Activated CD4-positive, alpha-beta T cell treated with anti-CD3 and anti-CD28 coated beads, Interleukin-2, amount 50 U/mL, for 1 hour (primary cell): ENCODE results near the gene ARF6.
A peak's percentile ranks its signal among the peaks of the same experiment; 100 is the strongest.
"Not testable (repeated sequence)": the region's sequence is repeated elsewhere in the genome, so short reads cannot be mapped to it uniquely, and the experiment has no call there.

ENCODE experiments used
- DNase-seq: peaks from one replicate; pipeline ENCODE4 v3.0.0-alpha.2; 2020

The ARF6 gene

DNA sequence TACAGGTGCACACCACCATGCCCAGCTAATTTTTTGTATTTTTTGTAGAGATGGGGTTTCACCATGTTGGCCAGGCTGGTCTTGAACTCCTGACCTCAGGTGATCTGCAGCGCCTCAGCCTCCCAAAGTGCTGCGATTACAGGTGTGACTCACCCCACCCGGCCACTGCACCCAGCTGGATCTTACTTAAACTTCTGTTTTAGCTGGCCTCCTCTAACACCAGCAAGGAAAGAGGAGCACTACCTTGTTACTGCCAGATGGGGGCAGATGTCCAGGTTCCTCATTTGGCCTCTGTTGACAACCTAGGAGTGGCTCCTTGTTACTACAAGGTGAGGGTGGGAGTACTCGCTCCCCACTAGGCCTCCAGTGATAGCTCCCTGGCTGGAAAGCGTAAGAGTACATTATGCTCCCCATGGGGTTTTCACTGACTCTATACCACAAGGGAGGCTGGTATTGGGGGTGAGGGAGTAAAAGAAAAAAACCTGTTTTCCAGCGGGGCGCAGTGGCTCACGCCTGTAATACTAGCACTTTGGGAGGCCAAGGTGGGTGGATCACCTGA is 13.2 kb upstream of the ARF6 start:
- peak; percentile 46 for DNase-seq

- no peak for DNase-seq
Observed at GRCh38 chr14:49880267-49881064, 12.4 kb upstream of the ARF6 start.

DNA sequence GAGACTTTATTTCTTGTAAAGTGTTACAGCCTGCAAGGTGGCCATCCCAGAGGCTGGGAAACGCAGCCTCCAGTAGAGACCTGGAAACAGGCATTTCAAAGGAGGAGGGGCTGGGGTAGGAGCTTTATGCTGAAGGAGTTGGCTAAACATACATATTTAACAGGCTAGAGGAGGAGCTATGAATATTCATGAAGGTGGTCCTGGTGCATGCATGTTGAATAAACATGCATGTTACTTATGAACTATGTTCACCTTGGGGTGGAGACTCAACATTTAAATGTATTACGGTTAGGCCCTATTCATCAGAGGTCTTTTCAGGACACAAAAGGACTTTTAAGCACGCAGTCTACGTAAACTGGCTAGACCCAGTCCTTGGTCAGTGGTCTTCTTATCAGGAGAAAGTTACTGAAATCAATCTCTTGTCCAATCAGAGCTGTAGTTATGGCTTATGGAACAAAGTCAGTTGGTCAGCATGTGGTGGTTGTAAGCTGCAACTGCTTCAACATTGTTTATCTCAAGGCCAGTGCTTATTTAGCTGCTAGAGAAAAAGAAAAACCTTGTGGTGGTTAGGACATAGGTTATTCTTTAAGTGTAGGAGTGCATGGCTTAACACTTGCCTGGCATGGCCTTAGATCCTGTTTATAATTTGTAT is 11.4 kb upstream of the ARF6 start:
- DNase-seq: no peak

- no peak for DNase-seq
Observed at GRCh38 chr14:49882826-49883694, 9.8 kb upstream of the ARF6 start.

DNA sequence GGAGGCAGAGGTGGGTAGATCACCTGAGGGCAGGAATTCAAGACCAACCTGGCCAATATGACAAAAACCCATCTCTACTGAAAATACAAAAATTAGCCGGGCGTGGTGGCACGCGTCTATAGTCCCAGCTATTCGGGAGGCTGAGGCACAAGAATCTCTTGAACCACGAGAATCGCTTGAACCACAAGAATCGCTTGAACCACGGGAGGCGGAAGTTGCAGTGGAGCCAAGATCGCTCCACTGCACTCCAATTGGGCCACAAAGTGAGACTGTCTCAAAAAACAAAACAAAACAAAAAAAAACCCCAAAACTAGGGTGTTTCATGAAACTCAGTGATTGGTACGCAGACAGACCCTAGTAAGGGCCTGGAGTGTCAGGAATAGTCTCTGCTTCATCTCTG is 6.4 kb upstream of the ARF6 start:
- no peak for DNase-seq

GRCh38 chr14:49888293-49888692 is 4.6 kb upstream of the ARF6 start:
- no peak for DNase-seq

DNA sequence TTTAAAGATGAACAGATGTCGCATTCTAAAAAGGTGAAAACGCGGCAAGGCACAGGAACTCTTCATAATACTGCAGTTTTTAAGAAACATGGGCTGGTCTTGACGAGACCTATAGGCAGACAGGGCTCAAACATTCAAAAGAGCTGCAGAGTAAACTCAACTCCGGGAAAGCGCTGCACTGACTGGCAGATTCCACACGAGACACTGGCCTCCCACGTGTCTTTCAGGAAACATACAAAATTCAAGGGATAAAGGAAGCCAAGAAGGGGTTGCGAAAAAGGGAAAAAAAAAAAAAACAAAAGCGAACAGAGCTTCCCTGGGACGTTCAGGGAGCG is 614 bp upstream of the ARF6 start:
- peak; percentile 42 for DNase-seq

- peak; percentile 69 for DNase-seq
Observed at GRCh38 chr14:49893309-49894213, 679 bp downstream of the ARF6 start.

- not testable (repeated sequence) for DNase-seq
Observed at GRCh38 chr14:49894214-49895107, 1.6 kb downstream of the ARF6 start.

GRCh38 chr14:49895480-49895879 is 2.6 kb downstream of the ARF6 start:
- no peak for DNase-seq

DNA sequence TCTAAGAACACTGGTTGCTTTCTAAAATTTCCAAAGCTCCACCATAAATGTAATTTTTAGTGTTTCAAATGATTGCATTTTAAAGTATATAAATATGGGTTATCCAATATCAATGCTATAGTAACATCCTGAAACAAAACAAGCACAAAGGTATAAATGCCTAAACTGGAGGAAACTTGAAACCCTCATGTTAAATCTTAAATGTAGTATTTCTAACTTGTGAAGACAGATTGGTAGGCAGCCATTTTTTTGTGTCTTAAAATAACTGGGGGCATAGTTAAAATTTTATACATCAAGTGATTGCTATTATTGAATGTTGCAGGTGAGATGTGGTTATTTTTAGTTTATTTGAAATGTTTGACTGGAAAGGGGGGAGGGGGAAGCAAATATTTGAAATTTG is 3.4 kb downstream of the ARF6 start:
- DNase-seq: not testable (repeated sequence)

GRCh38 chr14:49896966-49897365 is 4.1 kb downstream of the ARF6 start:
- no peak for DNase-seq

GRCh38 chr14:49897414-49897813 is 4.5 kb downstream of the ARF6 start:
- DNase-seq: no peak

GRCh38 chr14:49897965-49898364 is 5.1 kb downstream of the ARF6 start:
- DNase-seq: no peak

- DNase-seq: no peak
Observed at GRCh38 chr14:49898485-49898884, 5.6 kb downstream of the ARF6 start.

- DNase-seq: no peak
Observed at GRCh38 chr14:49900973-49901372, 8.1 kb downstream of the ARF6 start.

GRCh38 chr14:49902679-49903246 is 9.9 kb downstream of the ARF6 start:
- DNase-seq: not testable (repeated sequence)

GRCh38 chr14:49904270-49904669 is 11.4 kb downstream of the ARF6 start:
- no peak for DNase-seq

- no peak for DNase-seq
Observed at GRCh38 chr14:49905989-49906388, 13.1 kb downstream of the ARF6 start.

- no peak for DNase-seq
Observed at GRCh38 chr14:49907186-49907585, 14.3 kb downstream of the ARF6 start.

GRCh38 chr14:49908433-49908782 is 15.5 kb downstream of the ARF6 start:
- DNase-seq: no peak
